GM21526 (cell line): ENCODE data around the gene TOGARAM1.

Source experiments
- ATAC-seq: cut with Tn5 transposase; IDR thresholded peaks from one replicate; pipeline ENCODE4 v1.9.1; 2021; ENCODE audit warnings: moderate library complexity; ENCODE audit not compliant: unreplicated experiment, low FRiP score

Gene TOGARAM1

GRCh38 chr14:44961151-44961553 is 838 bp upstream of the TOGARAM1 start:
- peak; percentile 25 for ATAC-seq

- ATAC-seq: peak; percentile 25
These were observed 499 bp downstream of the TOGARAM1 start for GRCh38 chr14:44962334-44963043.

GRCh38 chr14:44963044-44963528 is 1.1 kb downstream of the TOGARAM1 start:
- ATAC-seq: no peak

GRCh38 chr14:44963775-44964380 is 1.9 kb downstream of the TOGARAM1 start:
- no peak for ATAC-seq

- no peak for ATAC-seq
These were observed 4.8 kb downstream of the TOGARAM1 start for GRCh38 chr14:44966601-44967336.

- ATAC-seq: no peak
These were observed 6.7 kb downstream of the TOGARAM1 start for GRCh38 chr14:44968714-44969113.

- ATAC-seq: no peak
These were observed 8.9 kb downstream of the TOGARAM1 start for GRCh38 chr14:44970907-44971306.

- ATAC-seq: no peak
These were observed 9.5 kb downstream of the TOGARAM1 start for GRCh38 chr14:44971459-44971858.

- no peak for ATAC-seq
These were observed 17.3 kb downstream of the TOGARAM1 start for GRCh38 chr14:44979273-44979672.

- ATAC-seq: no peak
These were observed 17.9 kb downstream of the TOGARAM1 start for GRCh38 chr14:44979740-44980356.

GRCh38 chr14:44981198-44981597 is 19.2 kb downstream of the TOGARAM1 start:
- ATAC-seq: no peak

- ATAC-seq: no peak
These were observed 20.6 kb downstream of the TOGARAM1 start for GRCh38 chr14:44982594-44982993.

GRCh38 chr14:44988694-44989093 is 26.7 kb downstream of the TOGARAM1 start:
- ATAC-seq: no peak

GRCh38 chr14:44989497-44990440 is 27.8 kb downstream of the TOGARAM1 start:
- ATAC-seq: no peak

- ATAC-seq: no peak
These were observed 28.5 kb downstream of the TOGARAM1 start for GRCh38 chr14:44990533-44990932.

- no peak for ATAC-seq
These were observed 33.2 kb downstream of the TOGARAM1 start for GRCh38 chr14:44995196-44995595.

- no peak for ATAC-seq
These were observed 33.8 kb downstream of the TOGARAM1 start for GRCh38 chr14:44995770-44996294.

GRCh38 chr14:45003924-45004323 is 41.9 kb downstream of the TOGARAM1 start:
- ATAC-seq: no peak

GRCh38 chr14:45015133-45015532 is 53.1 kb downstream of the TOGARAM1 start:
- ATAC-seq: no peak
